HepG2 (cell line): ENCODE data around the gene SYNGAP1. TPM values are rescaled to one million over a fixed set of nuclear protein-coding genes. Genes with fewer than 3 reads are reported as not detected.

Experiments used
- ATAC-seq: fragments of 200-7000 bp; cut with Tn5 transposase; 3 replicates; pipeline ENCODE4 v1.9.1; 2020; ENCODE audit warnings: mild to moderate bottlenecking, moderate library complexity
- BruUV-seq: library from RNA; stranded (reverse); fragments of 400-500 nt; replicated peaks from 2 replicates; lab custom pipeline; 2021; lab: Mats Ljungman, UMichigan
- CTCF ChIA-PET: fragments of 300-600 bp; formaldehyde crosslinking; extraction: SDS; loops from one replicate; lab custom pipeline; 2021; ENCODE audit warnings: low total read pairs, inconsistent platforms, low intra/inter-chr PET ratio; lab: Yijun Ruan, JAX
- POLR2A ChIA-PET: fragments of 350-600 bp; sonication (Branson Sonifier 250); formaldehyde crosslinking; loops from one replicate; lab custom pipeline; 2020; ENCODE audit warnings: antibody characterized with exemption, inconsistent platforms; lab: Yijun Ruan, JAX
- DNase-seq: peaks from one replicate; pipeline ENCODE4 v3.0.0-alpha.2; 2015; ENCODE audit warnings: low spot score
- FAIRE-seq: peaks from 3 replicates; lab custom pipeline; 2011; peaks lifted over from hg19 to GRCh38; lab: Jason Lieb, UNC
- H2AFZ ChIP-seq: one replicate; pipeline ENCODE4 v1.6.1; 2011; ENCODE audit warnings: low read length, inconsistent platforms
- H3K27ac ChIP-seq: fragments of 300-600 bp; 3 replicates; pipeline ENCODE4 v1.8.0; 2011; ENCODE audit warnings: mixed run types, mild to moderate bottlenecking, mixed read lengths, low read length, inconsistent platforms; ENCODE audit not compliant: insufficient read depth; ENCODE audit errors: extremely low read length
- H3K27me3 ChIP-seq, 2 experiments: fragments of 200-600 bp in 1 of 2; 2 replicates in 1 of 2; 3 replicates in 1 of 2; pipeline versions ENCODE4 v1.6.0 to v1.8.0; 2011; ENCODE audit warnings: low read length in 2 of 2, mild to moderate bottlenecking in 2 of 2, moderate library complexity in 2 of 2, inconsistent platforms in 1 of 2; ENCODE audit not compliant: insufficient read depth in 2 of 2, control insufficient read depth in 1 of 2
- H3K36me3 ChIP-seq, 2 experiments: fragments of 200-600 bp in 1 of 2; replicated peaks in 1 of 2; 2 replicates in 1 of 2; 3 replicates in 1 of 2; pipeline versions ENCODE4 v1.5.1 to v1.8.0; 2011; ENCODE audit warnings: low read length in 2 of 2, inconsistent platforms in 1 of 2; ENCODE audit not compliant: insufficient read depth in 2 of 2, control insufficient read depth in 1 of 2
- H3K4me1 ChIP-seq: 2 replicates; pipeline ENCODE4 v1.5.1; 2012; ENCODE audit warnings: low read length, inconsistent platforms; ENCODE audit not compliant: insufficient read depth
- H3K4me2 ChIP-seq: 2 replicates; pipeline ENCODE4 v1.6.0; 2011; ENCODE audit warnings: low read depth, low read length, inconsistent platforms
- H3K4me3 ChIP-seq, 3 experiments: fragments of 200-600 bp in 1 of 3; sonication (generic), shearing (Covaris generic) in 1 of 3; replicated peaks in 1 of 3; 2 replicates each; pipeline ENCODE4 v1.5.1; 2011 to 2016; ENCODE audit warnings: low read length in 3 of 3, inconsistent platforms in 2 of 3, low read depth in 2 of 3, mild to moderate bottlenecking in 2 of 3, control low read depth in 1 of 3, mixed read lengths in 1 of 3; ENCODE audit not compliant: insufficient read depth in 1 of 3
- H3K79me2 ChIP-seq: one replicate; pipeline ENCODE4 v1.6.1; 2011; ENCODE audit warnings: low read length, inconsistent platforms; ENCODE audit not compliant: insufficient read depth
- H3K9ac ChIP-seq: 2 replicates; pipeline ENCODE4 v1.6.0; 2011; ENCODE audit warnings: mild to moderate bottlenecking, low read depth, low read length, inconsistent platforms; ENCODE audit not compliant: insufficient read depth
- H3K9me3 ChIP-seq: 2 replicates; pipeline ENCODE4 v1.5.1; 2012; ENCODE audit warnings: mild to moderate bottlenecking, low read length
- H4K20me1 ChIP-seq: 2 replicates; pipeline ENCODE4 v1.6.0; 2011; ENCODE audit warnings: inconsistent platforms, mild to moderate bottlenecking, low read length, moderate library complexity; ENCODE audit not compliant: insufficient read depth
- CEBPB ChIP-seq: IDR thresholded peaks from 2 replicates; pipeline ENCODE4 v1.6.1; 2011; ENCODE audit warnings: low read depth, low read length, improper control_type of control experiment, borderline replicate concordance
- NBN ChIP-seq: fragments of 450-650 bp; conservative IDR thresholded peaks from 2 replicates; pipeline ENCODE4 v1.6.1; 2017
- SP1 ChIP-seq, 2 experiments: fragments of 450-650 bp in 1 of 2; sonication (generic) in 1 of 2; formaldehyde crosslinking in 1 of 2; IDR thresholded peaks; 2 replicates each; pipeline versions ENCODE4 v1.4.0 to v1.6.1; 2016 to 2020; ENCODE audit warnings: missing genetic modification reagents in 1 of 2
- ZFP1 ChIP-seq: IDR thresholded peaks from 2 replicates; pipeline ENCODE4 v1.6.1; 2016
- ZHX1 ChIP-seq: sonication (generic); formaldehyde crosslinking; IDR thresholded peaks from 2 replicates; pipeline ENCODE4 v1.8.1; 2022; ENCODE audit warnings: low read depth, mild to moderate bottlenecking, missing genetic modification reagents
- WGBS: methylation state at CpG from one replicate; pipeline ENCODE4 v1.1.6; 2017; ENCODE audit warnings: low lambda C conversion rate; 5-methylcytosine and 5-hydroxymethylcytosine counted together
- in situ Hi-C: cut with HindIII; loops from 2 replicates; pipeline ENCODE4 v1.10.0; 2017; ENCODE audit warnings: low pct_unique_long_range_greater_than_20kb; ENCODE audit not compliant: extremely low pct_ligation_motif_present
- intact Hi-C: fragments of 100-400 bp; cut with micrococcal nuclease; formaldehyde crosslinking; loops from one replicate; pipeline ENCODE4 v1.10.0; 2022; ENCODE audit not compliant: unreplicated experiment
- polyA plus RNA-seq, 8 experiments: library from polyadenylated mRNA; depleted of rRNA in 3 of 8; stranded (reverse) in 7 of 8; unstranded in 1 of 8; fragments of >200 nt; fragmentation: Illumina TruSeq in 4 of 8; extraction: Trizol in 4 of 8; gene quantifications; 2 replicates each; pipeline versions ENCODE4 v1.2.1 to v1.2.3, GENCODE V29; 2011 to 2016; ENCODE audit warnings: low read depth in 4 of 8, missing spikeins in 1 of 8, mixed read lengths in 1 of 8; ENCODE audit not compliant: insufficient read depth in 1 of 8
- total RNA-seq, 5 experiments: library from RNA; depleted of rRNA; stranded (reverse); fragments of >200 nt; fragmentation: Illumina TruSeq; extraction: Trizol; gene quantifications; 2 replicates each; pipeline ENCODE4 v1.2.3, GENCODE V29; 2016; ENCODE audit warnings: low read depth in 1 of 5

Gene SYNGAP1
- total and polyA plus RNA-seq, 2 of the 13 experiments (the other 11 are each of a cell fraction or from before 2014, with no cell fraction given): 0.75 to 1.1 TPM

DNA sequence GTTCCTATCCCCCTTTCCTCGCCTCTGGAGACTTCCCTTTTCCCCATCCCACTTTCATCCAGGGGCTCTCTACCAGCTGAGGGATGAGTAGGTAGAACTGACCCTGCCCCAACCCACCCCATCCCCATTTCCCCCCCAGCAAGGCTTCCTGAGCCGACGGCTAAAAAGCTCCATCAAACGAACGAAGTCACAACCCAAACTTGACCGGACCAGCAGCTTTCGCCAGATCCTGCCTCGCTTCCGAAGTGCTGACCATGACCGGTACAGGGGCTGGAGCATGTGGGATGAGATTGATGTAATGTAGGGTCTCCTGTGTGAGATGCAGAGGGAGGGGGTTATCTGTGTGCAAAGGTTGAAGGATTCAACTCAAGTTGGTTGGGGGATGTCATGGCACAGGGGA is 12.7 kb downstream of the SYNGAP1 start (continued):
- TF ChIP-seq CEBPB: no peak
- no peak for TF ChIP-seq NBN

DNA sequence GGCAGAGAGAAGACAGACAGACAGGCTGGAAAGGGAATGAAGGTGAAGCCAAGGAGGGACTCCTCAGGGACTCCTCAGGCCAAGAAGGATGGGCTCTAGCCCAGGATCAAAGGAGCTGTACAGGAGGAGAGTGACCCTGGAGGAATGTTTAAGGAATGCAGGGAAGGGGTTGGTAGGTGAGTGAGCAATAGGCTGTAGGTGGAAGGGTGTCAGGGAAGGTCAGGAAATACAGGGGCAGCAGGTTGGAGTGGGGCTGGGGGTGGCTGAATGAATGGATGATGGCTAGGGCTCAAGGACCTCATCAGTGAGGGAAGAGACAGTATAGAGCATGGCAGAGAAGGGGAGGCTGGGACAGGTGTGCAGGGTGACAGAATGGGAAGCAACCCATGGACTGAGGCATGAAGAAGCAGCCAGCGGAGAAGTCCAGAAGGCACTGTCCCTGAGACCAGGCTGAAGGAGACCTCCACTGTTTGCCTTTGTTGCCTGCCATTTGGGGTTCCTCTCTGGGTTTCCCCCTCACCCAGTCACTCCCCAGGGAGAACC is 13.2 kb downstream of the SYNGAP1 start:
- no peaks in the 10 kb centered on the region for H3K27me3 ChIP-seq
- FAIRE-seq (no peak), ATAC-seq (no peak), DNase-seq (no peak)
- no peaks in the 10 kb centered on the region for H4K20me1 ChIP-seq
- no peak overlapping the region for H2AFZ ChIP-seq
- no peak overlapping the region for H3K27ac ChIP-seq
- H3K4me3 ChIP-seq: no peak overlapping the region
- no peaks in the 10 kb centered on the region for H3K9me3 ChIP-seq
- 93% methylated on average over 1 of the region's 1 CpG for whole genome bisulfite sequencing
- no peaks in the 10 kb centered on the region for H3K79me2 ChIP-seq
- TF ChIP-seq ZHX1 (CRISPR knock-in tag) (no peak), ZFP1 (CRISPR knock-in tag) (no peak), SP1 (IDR thresholded peaks at IDR 0.05) (0 out of 2 replicates have a peak, but pooled peaks have one; percentile 16), SP1 (CRISPR knock-in tag; IDR thresholded peaks at IDR 0.05) (no peak)
- intact Hi-C loops: no loop called here
- peaks cover 0 to under 1% of the 10 kb centered on the region in 2 experiments; a peak in 1 of 5 replicates for H3K36me3 ChIP-seq
- no peak overlapping the region for H3K4me2 ChIP-seq
- ChIA-PET POLR2A (no interaction called here), CTCF (no interaction called here)
- H3K4me1 ChIP-seq: peaks cover 35% of the 10 kb centered on the region
- H3K9ac ChIP-seq: no peak overlapping the region
- no TSS peak for BruUV-seq
- in situ Hi-C loops: no loop called here
